RPMI7951 (cell line): ENCODE measurements around the gene PPIG. TPM values are rescaled to one million over a fixed set of nuclear protein-coding genes. Genes with fewer than 3 reads are reported as not detected.
"Not testable (repeated sequence)": the region's sequence is repeated elsewhere in the genome, so short reads cannot be mapped to it uniquely, and the experiment has no call there.

Experiments used
- DNase-seq: peaks from one replicate; pipeline ENCODE4 v3.0.0-alpha.2; 2012; ENCODE audit warnings: low read depth
- total RNA-seq: library from RNA; depleted of rRNA; stranded (reverse); fragments of >200 nt; shearing (Covaris generic); gene quantifications from 2 replicates; pipeline ENCODE4 v1.2.3, GENCODE V29; 2014

The PPIG gene
- total RNA-seq, 1 experiment from 2014 or later: 25.4 TPM

GRCh38 chr2:169590804-169591203 is 6.7 kb downstream of the PPIG start:
- no peak for DNase-seq

DNA sequence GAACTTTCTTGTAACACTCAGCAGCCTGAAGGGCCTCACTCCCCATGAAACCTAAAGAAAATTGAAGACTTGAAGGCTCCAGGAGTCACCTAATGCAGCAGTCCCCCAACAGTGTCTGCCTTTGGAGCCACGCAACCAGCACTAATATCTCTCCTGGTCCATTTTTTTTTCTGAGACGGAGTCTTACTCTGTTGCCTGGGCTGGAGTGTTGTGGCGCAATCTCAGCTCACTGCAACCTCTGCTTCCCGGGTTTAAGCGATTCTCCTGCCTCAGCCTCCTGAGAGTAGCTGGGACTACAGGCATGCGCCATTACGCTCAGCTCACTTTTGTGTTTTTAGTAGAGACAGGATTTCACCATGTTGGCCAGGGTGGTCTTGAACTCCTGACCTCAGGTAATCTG is 12.4 kb downstream of the PPIG start:
- DNase-seq: not testable (repeated sequence)

DNA sequence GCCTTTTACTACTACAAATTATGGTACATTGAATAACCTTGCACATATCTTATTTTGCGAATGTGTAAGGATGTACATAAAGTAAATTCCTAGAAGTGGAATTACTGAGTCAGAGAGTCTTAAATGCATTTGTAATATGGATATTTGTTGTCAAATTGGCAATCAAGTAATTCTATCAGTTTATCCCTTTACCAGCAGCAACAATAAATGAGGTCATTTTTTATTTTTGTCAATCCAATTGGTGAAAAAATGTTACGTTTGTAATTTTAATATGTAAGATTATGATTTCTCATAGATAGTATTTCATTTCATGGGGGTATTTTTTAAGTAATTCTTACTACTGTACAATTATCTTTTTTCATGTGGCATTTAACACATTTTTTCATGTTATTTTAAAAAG is 14.8 kb downstream of the PPIG start:
- DNase-seq: no peak

GRCh38 chr2:169599568-169599967 is 15.4 kb downstream of the PPIG start:
- no peak for DNase-seq

- no peak for DNase-seq
Observed at GRCh38 chr2:169609264-169609663, 25.1 kb downstream of the PPIG start.

DNA sequence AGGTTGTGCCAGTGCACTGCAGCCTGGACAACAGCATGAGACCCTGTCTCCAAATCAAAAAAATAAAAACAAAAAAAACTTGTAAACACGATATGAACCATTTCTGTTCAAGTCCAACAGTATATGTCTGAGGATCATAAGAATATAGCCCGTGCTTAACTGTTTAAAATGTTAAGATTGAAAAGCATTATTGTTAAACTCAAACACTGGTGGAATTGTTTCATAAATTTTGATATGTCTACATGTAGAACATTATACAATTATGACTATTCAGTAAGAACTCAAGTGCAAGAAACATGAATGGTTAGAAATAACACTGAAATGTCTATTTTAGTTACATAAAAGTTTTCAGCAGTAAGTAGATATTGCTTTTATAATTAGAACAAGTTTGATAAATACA is 29.7 kb downstream of the PPIG start:
- DNase-seq: no peak

GRCh38 chr2:169615982-169616381 is 31.8 kb downstream of the PPIG start:
- DNase-seq: not testable (repeated sequence)

GRCh38 chr2:169619946-169620345 is 35.8 kb downstream of the PPIG start:
- DNase-seq: no peak

DNA sequence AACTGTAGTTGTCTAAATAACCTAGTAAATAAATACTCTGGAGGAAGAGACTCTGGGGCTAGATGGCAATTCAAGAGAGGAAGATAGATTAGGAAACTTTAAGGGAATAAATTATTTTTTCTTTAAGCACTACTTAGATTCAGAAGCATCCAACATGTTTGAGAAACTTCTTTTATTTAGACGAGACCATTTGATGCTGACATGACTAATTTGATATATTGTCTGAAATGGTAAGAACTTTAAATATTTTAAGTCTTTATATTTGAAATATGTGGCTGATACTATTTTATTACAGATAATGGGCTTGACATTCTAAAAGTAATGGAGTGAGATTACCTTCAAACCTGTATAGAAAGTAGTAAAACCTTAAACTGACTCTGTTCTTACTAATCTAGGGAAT is 36.4 kb downstream of the PPIG start:
- DNase-seq: no peak

DNA sequence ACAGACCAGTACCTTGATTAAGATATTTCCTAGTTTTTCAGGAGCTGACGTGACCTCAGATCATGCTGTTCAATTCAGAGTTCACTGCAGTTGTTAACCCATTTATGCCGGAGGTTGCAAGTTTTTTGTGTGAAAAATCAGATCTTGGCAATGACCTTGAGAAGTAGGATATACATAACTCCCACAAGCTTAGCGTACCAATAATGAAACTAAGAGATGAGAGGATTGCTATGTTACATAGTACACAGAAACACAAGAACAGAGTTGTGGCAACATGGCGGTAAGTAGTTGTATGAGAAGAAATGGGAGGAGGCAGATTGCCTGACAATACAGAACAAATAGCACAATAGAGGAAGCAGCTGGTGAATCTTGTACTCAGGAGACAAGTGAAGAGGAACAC is 39.1 kb downstream of the PPIG start:
- DNase-seq: no peak

GRCh38 chr2:169625781-169626180 is 41.6 kb downstream of the PPIG start:
- no peak for DNase-seq

DNA sequence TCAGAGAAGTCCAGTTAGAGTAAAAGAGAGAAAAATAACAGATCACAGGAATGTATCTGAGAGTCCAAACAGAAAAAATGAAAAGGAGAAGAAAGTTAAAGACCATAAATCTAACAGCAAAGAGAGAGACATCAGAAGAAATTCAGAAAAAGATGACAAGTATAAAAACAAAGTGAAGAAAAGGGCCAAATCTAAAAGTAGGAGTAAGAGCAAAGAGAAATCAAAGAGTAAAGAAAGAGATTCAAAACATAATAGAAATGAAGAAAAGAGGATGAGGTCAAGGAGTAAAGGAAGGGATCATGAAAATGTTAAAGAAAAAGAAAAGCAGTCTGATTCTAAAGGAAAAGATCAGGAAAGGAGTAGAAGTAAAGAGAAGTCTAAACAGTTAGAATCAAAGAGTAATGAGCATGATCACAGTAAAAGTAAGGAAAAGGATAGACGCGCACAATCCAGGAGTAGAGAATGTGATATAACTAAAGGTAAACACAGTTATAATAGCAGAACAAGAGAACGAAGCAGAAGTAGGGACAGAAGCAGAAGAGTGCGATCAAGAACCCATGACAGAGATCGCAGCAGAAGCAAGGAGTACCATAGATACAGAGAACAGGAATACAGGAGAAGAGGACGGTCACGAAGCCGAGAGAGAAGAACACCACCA is 52.4 kb downstream of the PPIG start:
- no peak for DNase-seq

- DNase-seq: no peak
Observed at GRCh38 chr2:169637620-169638019, 53.5 kb downstream of the PPIG start.

DNA sequence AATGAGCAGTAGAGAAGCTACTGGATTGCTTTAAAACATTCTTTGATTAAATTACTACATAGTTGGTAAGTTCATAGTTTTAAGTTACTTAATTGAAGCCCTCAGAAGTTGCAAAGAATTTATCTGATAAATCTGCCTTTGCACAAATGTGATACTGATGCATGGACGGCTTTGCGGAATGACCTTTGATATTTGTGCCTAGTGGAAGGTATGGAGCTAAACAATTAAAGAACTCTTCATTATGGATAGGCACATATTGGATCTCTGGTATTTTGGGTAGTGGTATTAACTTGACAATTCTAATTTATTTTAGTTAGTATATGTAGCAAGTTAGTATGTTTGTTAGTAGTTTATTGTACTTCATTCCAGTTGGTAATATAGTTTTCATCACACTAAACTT is 56.0 kb downstream of the PPIG start:
- DNase-seq: no peak

- DNase-seq: no peak
Observed at GRCh38 chr2:169641464-169641863, 57.3 kb downstream of the PPIG start.

DNA sequence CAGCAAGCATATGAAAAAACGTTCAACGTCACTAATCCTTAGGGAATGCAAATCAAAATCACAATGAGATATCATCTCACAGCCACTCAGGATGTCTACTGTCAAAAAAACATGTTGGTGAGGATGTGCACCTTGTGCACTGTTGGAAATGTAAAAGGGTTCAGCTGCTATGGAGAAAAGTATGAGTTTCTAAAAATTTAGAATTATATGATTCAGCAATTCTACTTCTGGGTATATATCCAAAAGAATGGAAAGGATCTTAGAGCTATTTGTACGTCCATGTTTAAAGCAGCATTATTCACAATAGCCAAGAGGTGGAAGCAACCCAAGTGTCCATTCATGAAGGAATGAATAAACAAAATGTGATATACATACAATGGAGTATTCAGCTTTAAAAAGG is 60.0 kb downstream of the PPIG start:
- DNase-seq: no peak

GRCh38 chr2:169647496-169647895 is 63.3 kb downstream of the PPIG start:
- DNase-seq: no peak

- DNase-seq: no peak
Observed at GRCh38 chr2:169649278-169649677, 65.1 kb downstream of the PPIG start.

DNA sequence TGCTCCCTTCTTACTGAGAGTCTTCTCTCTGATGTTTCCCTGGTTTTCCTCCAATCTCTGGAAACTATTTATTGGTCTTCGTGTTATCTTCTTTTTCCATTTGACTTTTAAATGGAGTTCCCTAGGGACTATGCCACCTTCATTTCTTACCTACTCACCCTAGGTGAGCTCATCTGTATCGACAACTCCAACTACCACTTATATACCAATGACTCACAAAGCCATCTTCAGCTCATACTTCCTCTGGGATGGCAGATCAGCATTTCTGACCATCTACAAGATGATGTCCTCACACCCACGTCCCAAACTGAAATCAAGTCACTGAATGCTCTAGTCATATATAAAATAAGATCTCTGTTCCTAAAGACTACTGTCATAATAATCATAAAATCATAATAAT is 69.5 kb downstream of the PPIG start:
- no peak for DNase-seq

DNA sequence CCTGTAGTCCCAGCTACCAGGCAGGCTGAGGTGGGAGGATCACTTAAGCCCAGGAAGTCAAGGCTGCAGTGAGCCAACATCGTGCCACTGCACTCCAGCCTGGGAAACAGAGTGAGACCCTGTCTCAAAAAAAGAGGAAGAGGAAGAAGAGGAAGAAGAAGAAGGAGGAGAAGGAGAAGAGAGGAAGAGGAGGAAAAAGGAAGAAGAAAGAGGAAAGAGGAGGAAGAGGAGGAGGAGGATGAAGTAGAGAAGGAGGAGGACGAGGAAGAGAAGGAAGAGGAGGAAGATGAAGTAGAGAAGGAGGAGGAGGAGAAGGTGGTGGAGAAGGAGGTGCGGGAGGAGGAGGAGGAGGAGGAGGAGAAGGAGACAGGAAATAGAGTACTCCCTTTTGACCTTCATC is 72.0 kb downstream of the PPIG start:
- DNase-seq: no peak

- no peak for DNase-seq
Observed at GRCh38 chr2:169658877-169659276, 74.7 kb downstream of the PPIG start.

DNA sequence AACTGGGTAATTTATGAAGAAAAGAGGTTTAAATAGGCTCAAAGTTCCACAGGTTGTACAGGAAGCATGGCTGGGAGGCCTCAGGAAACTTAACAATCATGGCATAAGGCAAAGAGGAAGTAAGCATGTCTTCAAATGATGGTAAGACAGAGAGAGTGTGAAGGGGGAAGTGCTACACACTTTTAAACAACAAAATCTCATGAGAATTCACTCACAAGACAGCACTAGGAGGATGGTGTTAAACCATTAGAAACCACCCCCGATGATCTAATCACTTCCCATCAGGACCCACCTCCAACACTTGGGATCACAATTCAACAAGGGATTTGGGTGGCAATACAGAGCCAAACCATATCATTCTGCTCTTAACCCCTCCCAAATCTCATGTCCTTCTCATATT is 75.2 kb downstream of the PPIG start:
- no peak for DNase-seq

DNA sequence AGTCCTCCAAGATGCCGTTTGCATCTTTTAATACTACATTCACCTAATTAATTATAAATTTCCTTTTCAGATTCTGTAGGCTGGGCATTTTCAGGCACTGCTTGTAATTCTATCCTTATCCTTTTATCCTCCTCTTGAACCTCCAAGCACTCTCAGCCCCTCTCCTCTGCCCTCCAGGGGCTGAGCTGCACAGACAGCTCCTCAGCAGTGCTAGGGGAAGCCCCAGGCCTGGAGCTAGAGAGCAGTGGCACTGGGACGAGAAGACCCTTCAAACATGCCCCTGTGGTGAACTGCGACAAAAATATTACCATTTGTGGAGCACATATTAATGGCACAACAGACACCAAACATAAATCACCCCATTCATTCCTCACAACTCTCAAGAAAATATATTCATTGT is 77.1 kb downstream of the PPIG start:
- no peak for DNase-seq

GRCh38 chr2:169662744-169663143 is 78.6 kb downstream of the PPIG start:
- DNase-seq: no peak
